ENCODE data around the gene RDH13. TPM values are rescaled to one million over a fixed set of nuclear protein-coding genes. Genes with fewer than 3 reads are reported as not detected.

The RDH13 gene
- total RNA-seq, 1 donor from 2014 or later = 8.2 TPM

GRCh38 chr19:55092423-55093318, 29.7 kb upstream of the RDH13 start:
- no peak for DNase-seq (ENCODE audit: low spot score)

DNA sequence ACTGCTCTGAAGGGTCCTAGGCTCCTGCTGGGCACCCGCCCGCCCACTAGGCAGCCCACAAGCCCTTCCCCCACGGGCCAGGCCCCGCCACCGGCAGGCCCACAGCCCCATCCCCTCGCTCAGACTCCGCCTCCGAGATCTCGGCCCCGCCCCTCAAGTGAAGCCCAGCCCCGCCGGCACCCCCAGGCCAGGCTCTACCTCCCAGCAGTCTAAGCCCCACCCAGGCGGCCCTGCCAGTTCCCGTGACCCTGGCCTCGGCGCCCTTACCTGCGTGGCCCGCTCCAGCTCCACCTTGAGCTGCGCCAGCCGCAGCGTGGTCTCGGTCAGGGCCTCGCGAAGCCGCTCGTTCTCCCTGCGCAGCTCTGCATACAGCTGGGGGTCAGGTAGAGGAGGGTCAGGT, 29.0 kb upstream of the RDH13 start:
- DNase-seq (ENCODE audit: low spot score) = no peak

DNA sequence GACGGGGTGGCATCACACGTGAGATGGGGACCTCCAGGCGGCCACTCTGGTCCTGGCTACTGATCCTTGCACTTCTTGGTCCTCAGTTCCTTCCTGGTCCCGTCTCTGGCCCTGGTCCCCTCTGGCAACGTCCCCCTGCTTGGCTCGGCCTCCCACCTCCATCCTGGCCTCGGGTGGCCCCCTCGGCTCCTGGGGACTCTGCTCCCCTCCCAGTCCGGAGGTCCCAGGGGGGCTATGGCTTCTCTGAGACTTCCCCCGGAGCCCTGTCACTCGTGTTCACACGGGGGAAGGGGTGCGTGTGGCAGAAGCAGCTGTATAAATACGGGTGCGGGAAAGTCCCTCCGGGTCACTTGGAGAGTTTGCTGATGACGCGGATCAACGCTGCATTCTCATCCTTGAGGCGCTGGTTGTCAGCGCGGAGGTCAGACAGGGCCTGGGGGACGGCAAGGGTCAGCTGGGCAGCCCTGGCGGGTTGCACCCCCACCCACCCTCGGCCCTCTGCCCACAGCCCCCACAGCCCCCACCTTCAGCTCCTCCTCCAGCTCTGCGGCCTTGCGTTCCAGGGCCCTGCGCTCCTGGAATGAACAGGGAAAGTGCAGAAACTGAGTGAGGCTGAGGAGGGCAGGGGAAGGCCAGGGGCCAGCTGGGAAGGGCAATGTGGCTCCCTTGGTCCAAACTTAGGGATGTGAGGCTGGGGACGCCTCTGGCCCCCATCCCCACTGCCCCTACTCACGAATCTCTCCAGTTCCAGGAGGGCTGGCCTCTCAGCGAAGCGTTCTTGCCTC, 28.4 kb upstream of the RDH13 start:
- DNase-seq (ENCODE audit: low spot score) = no peak

DNA sequence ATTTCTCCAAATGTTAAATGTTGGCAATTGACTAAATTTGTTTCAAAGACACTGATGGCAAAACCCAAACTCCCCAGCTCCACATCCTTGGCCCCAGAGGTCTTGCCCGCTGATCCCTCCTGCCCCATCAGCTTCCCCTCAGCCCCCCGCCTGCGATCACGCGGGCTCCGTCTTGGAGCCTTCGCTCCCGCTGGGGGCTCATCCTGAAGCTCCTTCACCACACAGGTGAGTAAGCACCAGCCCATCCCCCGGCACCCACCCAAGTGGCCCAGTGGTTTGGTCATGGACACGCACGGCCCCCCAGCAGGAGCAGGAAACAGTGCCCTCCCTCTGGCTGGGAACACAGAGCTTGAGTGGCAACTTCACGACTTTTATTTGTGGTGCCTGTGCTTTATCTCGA, 27.6 kb upstream of the RDH13 start:
- no peak for DNase-seq (ENCODE audit: low spot score)

GRCh38 chr19:55089342-55089944, 26.5 kb upstream of the RDH13 start:
- DNase-seq (ENCODE audit: low spot score) = no peak

GRCh38 chr19:55088543-55089341, 25.8 kb upstream of the RDH13 start:
- DNase-seq (ENCODE audit: low spot score) = no peak

DNA sequence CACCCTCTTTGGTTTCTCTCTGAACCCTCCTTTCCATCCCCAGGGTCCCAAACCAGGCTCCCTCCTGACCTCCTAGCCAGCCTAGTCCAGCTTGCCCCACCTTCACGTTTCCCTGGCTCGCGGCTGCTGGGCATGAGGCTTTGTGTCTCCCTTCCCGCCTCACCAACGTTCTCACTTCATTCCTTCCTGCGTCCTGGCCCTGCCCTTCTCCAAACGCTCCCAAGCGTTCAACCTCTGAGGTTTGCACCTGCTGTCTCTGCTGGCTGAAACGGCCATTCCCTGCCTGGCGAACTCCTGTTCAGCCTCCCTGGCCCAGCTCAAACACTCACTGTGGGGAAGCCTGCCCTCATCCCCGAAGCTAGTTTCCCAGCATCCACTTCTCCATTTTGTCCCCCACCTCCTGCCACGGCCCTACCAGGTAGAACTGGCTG, 25.1 kb upstream of the RDH13 start:
- no peak for DNase-seq (ENCODE audit: low spot score)

GRCh38 chr19:55087542-55087901, 24.6 kb upstream of the RDH13 start:
- DNase-seq (ENCODE audit: low spot score) = no peak

GRCh38 chr19:55086730-55087541, 24.0 kb upstream of the RDH13 start:
- peak; percentile 95 for DNase-seq (ENCODE audit: low spot score)

- DNase-seq (ENCODE audit: low spot score) = no peak
Measured at GRCh38 chr19:55085923-55086715, 23.2 kb upstream of the RDH13 start.

DNA sequence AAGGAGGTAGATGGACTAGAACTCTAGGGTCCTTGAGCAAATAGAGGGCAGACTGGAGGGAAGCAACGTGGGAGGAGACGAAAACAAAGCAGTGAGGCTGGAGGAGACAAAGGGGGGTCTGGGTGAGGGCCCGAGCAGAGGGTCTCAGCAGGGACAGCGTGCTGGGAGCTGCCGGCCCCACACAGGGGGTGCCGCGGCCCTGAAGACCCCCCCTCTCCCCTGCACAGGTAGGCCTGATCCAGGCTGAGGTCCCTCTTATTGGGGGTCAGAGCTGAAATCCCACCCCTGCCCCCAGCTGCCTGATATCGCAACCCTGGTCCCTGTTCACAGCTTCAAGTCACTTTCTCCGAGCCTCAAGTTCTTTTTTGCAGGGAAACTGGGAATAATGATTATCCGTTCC, 21.5 kb upstream of the RDH13 start:
- no peak for DNase-seq (ENCODE audit: low spot score)

GRCh38 chr19:55083004-55083850, 20.3 kb upstream of the RDH13 start:
- no peak for DNase-seq (ENCODE audit: low spot score)

DNA sequence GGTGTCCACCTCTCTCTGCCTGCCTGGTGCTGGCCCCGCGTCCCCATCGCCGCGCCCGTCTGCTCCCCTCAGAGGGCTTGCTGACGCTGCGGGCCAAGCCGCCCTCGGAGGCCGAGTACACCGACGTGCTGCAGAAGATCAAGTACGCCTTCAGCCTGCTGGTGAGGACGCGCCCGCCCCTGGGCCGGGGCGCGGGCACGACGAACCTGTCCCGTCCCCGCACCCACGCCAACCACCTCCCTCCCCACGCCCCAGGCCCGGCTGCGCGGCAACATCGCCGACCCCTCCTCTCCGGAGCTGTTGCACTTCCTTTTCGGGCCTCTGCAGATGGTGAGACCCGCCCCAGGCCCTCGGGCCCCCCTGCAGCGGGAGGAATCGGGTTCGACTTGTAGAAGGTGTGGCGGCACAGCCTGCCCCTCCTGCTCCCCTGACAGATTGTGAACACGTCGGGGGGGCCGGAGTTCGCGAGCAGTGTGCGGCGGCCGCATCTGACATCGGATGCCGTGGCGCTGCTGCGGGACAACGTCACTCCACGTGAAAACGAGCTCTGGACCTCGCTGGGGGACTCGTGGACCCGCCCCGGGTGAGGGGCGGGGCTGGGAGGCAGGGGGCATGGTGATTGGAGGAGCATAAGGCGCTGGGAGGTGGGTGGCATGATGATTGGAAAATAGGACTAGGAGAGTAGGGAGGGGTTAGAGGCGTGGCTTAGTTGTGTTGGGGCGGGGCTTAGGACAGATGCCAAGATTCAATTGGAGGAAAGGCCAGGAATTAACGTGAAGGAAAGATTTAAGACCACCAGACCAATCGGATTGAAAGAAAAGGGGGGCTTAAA, 19.3 kb upstream of the RDH13 start:
- DNase-seq (ENCODE audit: low spot score) = no peak

- no peak for DNase-seq (ENCODE audit: low spot score)
Measured at GRCh38 chr19:55081770-55082019, 18.7 kb upstream of the RDH13 start.

GRCh38 chr19:55080968-55081769, 18.2 kb upstream of the RDH13 start:
- no peak for DNase-seq (ENCODE audit: low spot score)

- DNase-seq (ENCODE audit: low spot score) = no peak
Measured at GRCh38 chr19:55080121-55080967, 17.4 kb upstream of the RDH13 start.

All from mesenteric fat pad (tissue), 1 donor.